Liver (tissue), 9 donors: ENCODE measurements around the gene PRKAB1. TPM values are rescaled to one million over a fixed set of nuclear protein-coding genes. Genes with fewer than 3 reads are reported as not detected.

ENCODE experiments used
- DNase-seq: peaks from one replicate; pipeline ENCODE4 v3.0.0-alpha.2; 2017; ENCODE audit warnings: low spot score
- H3K27ac ChIP-seq, 2 donors: one replicate each; pipeline ENCODE4 v1.7.0; 2013; ENCODE audit warnings: inconsistent platforms in 2 of 2, low read length in 2 of 2, control low read depth in 1 of 2, low read depth in 1 of 2, mild to moderate bottlenecking in 1 of 2
- H3K27me3 ChIP-seq, 4 donors: one replicate each; pipeline versions ENCODE4 v1.6.1 to v1.7.0; 2013; ENCODE audit warnings: low read length in 3 of 4, inconsistent platforms in 1 of 4, mild to moderate bottlenecking in 1 of 4, moderate library complexity in 1 of 4; ENCODE audit not compliant: control insufficient read depth in 4 of 4, insufficient read depth in 4 of 4
- H3K36me3 ChIP-seq, 4 donors: one replicate each; pipeline versions ENCODE4 v1.6.1 to v1.7.0; 2013; ENCODE audit warnings: low read length in 3 of 4, mild to moderate bottlenecking in 3 of 4, low read depth in 1 of 4, moderate library complexity in 1 of 4; ENCODE audit not compliant: control insufficient read depth in 4 of 4, insufficient read depth in 3 of 4
- H3K4me1 ChIP-seq, 4 donors: one replicate each; pipeline versions ENCODE4 v1.6.1 to v1.7.0; 2013; ENCODE audit warnings: low read length in 3 of 4, mild to moderate bottlenecking in 3 of 4, moderate library complexity in 1 of 4; ENCODE audit not compliant: control insufficient read depth in 4 of 4, insufficient read depth in 4 of 4
- H3K4me3 ChIP-seq, 3 donors: one replicate each; pipeline versions ENCODE4 v1.6.1 to v1.7.0; 2013; ENCODE audit warnings: low read length in 3 of 3, control low read depth in 1 of 3, low read depth in 1 of 3, mild to moderate bottlenecking in 1 of 3
- H3K9ac ChIP-seq, 2 donors: one replicate each; pipeline ENCODE4 v1.7.0; 2013; ENCODE audit warnings: low read length in 2 of 2, mild to moderate bottlenecking in 2 of 2, moderate library complexity in 2 of 2, control low read depth in 1 of 2, low read depth in 1 of 2
- H3K9me3 ChIP-seq, 4 donors: one replicate each; pipeline versions ENCODE4 v1.6.1 to v1.7.0; 2013; ENCODE audit warnings: low read length in 3 of 4; ENCODE audit not compliant: control insufficient read depth in 4 of 4
- CTCF ChIP-seq: fragments of 150-350 bp; IDR thresholded peaks from 2 replicates; pipeline ENCODE4 v1.5.1; 2017; ENCODE audit warnings: improper control_type of control experiment, low read depth, low read length; ENCODE audit not compliant: missing input control
- EGR1 ChIP-seq, 2 donors: IDR thresholded peaks; 2 replicates each; pipeline ENCODE4 v1.6.1; 2016 to 2018; ENCODE audit warnings: antibody characterized with exemption in 2 of 2, low read depth in 2 of 2
- FOXA2 ChIP-seq: IDR thresholded peaks from 2 replicates; pipeline ENCODE4 v1.6.1; 2016; ENCODE audit warnings: antibody characterized with exemption
- GABPA ChIP-seq, 2 donors: IDR thresholded peaks in 1 of 2; conservative IDR thresholded peaks in 1 of 2; 2 replicates each; pipeline ENCODE4 v1.6.1; 2016; ENCODE audit warnings: antibody characterized with exemption in 2 of 2, mild to moderate bottlenecking in 1 of 2, moderate library complexity in 1 of 2
- HNF4A ChIP-seq, 2 donors: conservative IDR thresholded peaks; 2 replicates each; pipeline ENCODE4 v1.6.1; 2016; ENCODE audit warnings: antibody characterized with exemption in 2 of 2, mild to moderate bottlenecking in 2 of 2
- MAX ChIP-seq: IDR thresholded peaks from 2 replicates; pipeline ENCODE4 v1.6.1; 2016; ENCODE audit warnings: antibody characterized with exemption
- RAD21 ChIP-seq, 2 donors: IDR thresholded peaks; 2 replicates each; pipeline ENCODE4 v1.6.1; 2016; ENCODE audit warnings: antibody characterized with exemption in 2 of 2, mild to moderate bottlenecking in 2 of 2
- RXRA ChIP-seq, 2 donors: IDR thresholded peaks; 2 replicates each; pipeline ENCODE4 v1.6.1; 2017 to 2018; ENCODE audit warnings: antibody characterized with exemption in 2 of 2, mild to moderate bottlenecking in 1 of 2
- SP1 ChIP-seq: IDR thresholded peaks from 2 replicates; pipeline ENCODE4 v1.6.1; 2018; ENCODE audit warnings: antibody characterized with exemption, mild to moderate bottlenecking
- TAF1 ChIP-seq: conservative IDR thresholded peaks from 2 replicates; pipeline ENCODE4 v1.6.1; 2016; ENCODE audit warnings: antibody characterized with exemption, mild to moderate bottlenecking
- YY1 ChIP-seq: IDR thresholded peaks from 2 replicates; pipeline ENCODE4 v1.6.1; 2016; ENCODE audit warnings: antibody characterized with exemption, mild to moderate bottlenecking
- WGBS: extraction: QIAGEN DNeasy Blood & Tissue Kit; methylation state at CpG from one replicate; pipeline ENCODE4 v1.1.7; 2013; 5-methylcytosine and 5-hydroxymethylcytosine counted together
- polyA plus RNA-seq, 2 donors: library from polyadenylated mRNA; stranded (reverse) in 1 of 2; unstranded in 1 of 2; fragments of 200-250 nt in 1 of 2; fragments of >200 nt in 1 of 2; fragmentation: Nextera tagmentation in 1 of 2; extraction: Ambion mirVana in 1 of 2; gene quantifications; one replicate each; pipeline versions ENCODE4 v1.2.1 to v1.2.3, GENCODE V29; 2013 to 2015
- total RNA-seq, 2 donors: library from RNA; depleted of rRNA; stranded (reverse); fragments of >200 nt; gene quantifications; one replicate each; pipeline ENCODE4 v1.2.3, GENCODE V29; 2014
- TF ChIP-seq, protein P1 (sequence below): IDR thresholded peaks from 2 replicates; pipeline ENCODE4 v1.6.1; 2016; ENCODE audit warnings: antibody characterized with exemption
- TF ChIP-seq, protein P2 (sequence below): IDR thresholded peaks from 2 replicates; pipeline ENCODE4 v1.6.1; 2016; ENCODE audit warnings: antibody characterized with exemption, mild to moderate bottlenecking
- donor health status: healthy.
- donor health status: healthy.
- donor health status: healthy.
- donor health status: healthy.
- donor health status: healthy.

Gene PRKAB1
- total and polyA plus RNA-seq, 4 donors, result 10.5 to 29.9 (median 11.3) TPM

DNA sequence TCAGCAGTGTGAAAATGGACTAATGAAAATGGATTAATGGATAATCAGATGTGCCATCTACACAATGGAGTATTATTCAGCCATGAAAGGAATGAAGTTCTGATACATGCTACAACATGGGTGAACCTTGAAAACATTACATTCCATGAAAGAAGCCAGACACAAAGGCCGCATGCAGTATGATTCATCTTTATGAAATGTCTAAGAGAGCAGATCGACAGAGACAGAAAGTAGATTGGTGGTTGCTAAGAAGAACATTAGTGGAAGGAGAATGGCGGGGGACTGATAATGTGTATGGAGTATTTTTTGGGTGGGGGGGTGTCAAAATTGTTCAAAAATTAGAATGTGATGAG is 47.3 kb downstream of the PRKAB1 start:
- TF ChIP-seq GABPA (IDR thresholded peaks at IDR 0.05 in 1 of 2, conservative IDR thresholded peaks at IDR 0.05 in 1 of 2), result no peak
- TF ChIP-seq YY1, result no peak
- TF ChIP-seq RAD21 (IDR thresholded peaks at IDR 0.05), result no peak
- no peak for TF ChIP-seq CTCF
- TF ChIP-seq TAF1, result no peak
- TF ChIP-seq, protein P1, sequence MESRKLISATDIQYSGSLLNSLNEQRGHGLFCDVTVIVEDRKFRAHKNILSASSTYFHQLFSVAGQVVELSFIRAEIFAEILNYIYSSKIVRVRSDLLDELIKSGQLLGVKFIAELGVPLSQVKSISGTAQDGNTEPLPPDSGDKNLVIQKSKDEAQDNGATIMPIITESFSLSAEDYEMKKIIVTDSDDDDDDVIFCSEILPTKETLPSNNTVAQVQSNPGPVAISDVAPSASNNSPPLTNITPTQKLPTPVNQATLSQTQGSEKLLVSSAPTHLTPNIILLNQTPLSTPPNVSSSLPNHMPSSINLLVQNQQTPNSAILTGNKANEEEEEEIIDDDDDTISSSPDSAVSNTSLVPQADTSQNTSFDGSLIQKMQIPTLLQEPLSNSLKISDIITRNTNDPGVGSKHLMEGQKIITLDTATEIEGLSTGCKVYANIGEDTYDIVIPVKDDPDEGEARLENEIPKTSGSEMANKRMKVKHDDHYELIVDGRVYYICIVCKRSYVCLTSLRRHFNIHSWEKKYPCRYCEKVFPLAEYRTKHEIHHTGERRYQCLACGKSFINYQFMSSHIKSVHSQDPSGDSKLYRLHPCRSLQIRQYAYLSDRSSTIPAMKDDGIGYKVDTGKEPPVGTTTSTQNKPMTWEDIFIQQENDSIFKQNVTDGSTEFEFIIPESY, result no peak
- TF ChIP-seq EGR1 (IDR thresholded peaks at IDR 0.05; ENCODE audit: low read depth in 2 of 2), result no peak
- peaks cover 0 to 2% (median 0%) of the 10 kb centered on the region in 4 donors for H3K9me3 ChIP-seq
- over 99% methylated on average over 3 of the region's 3 CpGs for whole genome bisulfite sequencing
- no peak overlapping the region for H3K27ac ChIP-seq
- no peaks in the 10 kb centered on the region for H3K36me3 ChIP-seq
- no peak overlapping the region for H3K4me3 ChIP-seq
- no peak overlapping the region for H3K9ac ChIP-seq
- DNase-seq, result no peak
- H3K4me1 ChIP-seq, result peaks cover 3 to 14% (median 8%) of the 10 kb centered on the region in 4 donors
- H3K27me3 ChIP-seq, result no peaks in the 10 kb centered on the region

- TF ChIP-seq RXRA (IDR thresholded peaks at IDR 0.05) (no peak), TAF1 (no peak), EGR1 (IDR thresholded peaks at IDR 0.05; ENCODE audit: low read depth in 2 of 2) (no peak), MAX (no peak), FOXA2 (no peak), SP1 (no peak), HNF4A (conservative IDR thresholded peaks at IDR 0.05) (no peak), RAD21 (IDR thresholded peaks at IDR 0.05) (no peak)
- TF ChIP-seq, protein P2, sequence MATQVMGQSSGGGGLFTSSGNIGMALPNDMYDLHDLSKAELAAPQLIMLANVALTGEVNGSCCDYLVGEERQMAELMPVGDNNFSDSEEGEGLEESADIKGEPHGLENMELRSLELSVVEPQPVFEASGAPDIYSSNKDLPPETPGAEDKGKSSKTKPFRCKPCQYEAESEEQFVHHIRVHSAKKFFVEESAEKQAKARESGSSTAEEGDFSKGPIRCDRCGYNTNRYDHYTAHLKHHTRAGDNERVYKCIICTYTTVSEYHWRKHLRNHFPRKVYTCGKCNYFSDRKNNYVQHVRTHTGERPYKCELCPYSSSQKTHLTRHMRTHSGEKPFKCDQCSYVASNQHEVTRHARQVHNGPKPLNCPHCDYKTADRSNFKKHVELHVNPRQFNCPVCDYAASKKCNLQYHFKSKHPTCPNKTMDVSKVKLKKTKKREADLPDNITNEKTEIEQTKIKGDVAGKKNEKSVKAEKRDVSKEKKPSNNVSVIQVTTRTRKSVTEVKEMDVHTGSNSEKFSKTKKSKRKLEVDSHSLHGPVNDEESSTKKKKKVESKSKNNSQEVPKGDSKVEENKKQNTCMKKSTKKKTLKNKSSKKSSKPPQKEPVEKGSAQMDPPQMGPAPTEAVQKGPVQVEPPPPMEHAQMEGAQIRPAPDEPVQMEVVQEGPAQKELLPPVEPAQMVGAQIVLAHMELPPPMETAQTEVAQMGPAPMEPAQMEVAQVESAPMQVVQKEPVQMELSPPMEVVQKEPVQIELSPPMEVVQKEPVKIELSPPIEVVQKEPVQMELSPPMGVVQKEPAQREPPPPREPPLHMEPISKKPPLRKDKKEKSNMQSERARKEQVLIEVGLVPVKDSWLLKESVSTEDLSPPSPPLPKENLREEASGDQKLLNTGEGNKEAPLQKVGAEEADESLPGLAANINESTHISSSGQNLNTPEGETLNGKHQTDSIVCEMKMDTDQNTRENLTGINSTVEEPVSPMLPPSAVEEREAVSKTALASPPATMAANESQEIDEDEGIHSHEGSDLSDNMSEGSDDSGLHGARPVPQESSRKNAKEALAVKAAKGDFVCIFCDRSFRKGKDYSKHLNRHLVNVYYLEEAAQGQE, result no peak
- TF ChIP-seq, protein P1, result no peak
- 98% methylated on average over 17 of the region's 17 CpGs for WGBS
Measured at GRCh38 chr12:119718141-119718540, 50.2 kb downstream of the PRKAB1 start.

More at GRCh38 chr12:119718141-119718540, 50.2 kb downstream of the PRKAB1 start:
- Histone ChIP-seq H3K4me3 (no peak overlapping the region), H3K4me1 (peaks cover 3 to 14% (median 7%) of the 10 kb centered on the region in 4 donors), H3K9ac (no peak overlapping the region), H3K27ac (no peak overlapping the region), H3K27me3 (no peaks in the 10 kb centered on the region), H3K9me3 (peaks cover 0 to 2% (median 0%) of the 10 kb centered on the region in 4 donors), H3K36me3 (no peaks in the 10 kb centered on the region)
- no peak for DNase-seq
